ENCODE measurements around the gene TTC6. TPM values are rescaled to one million over a fixed set of nuclear protein-coding genes. Genes with fewer than 3 reads are reported as not detected.

TTC6 gene
- total RNA-seq, 2 donors from 2014 or later, result 0.14 TPM; not detected in 1

DNA sequence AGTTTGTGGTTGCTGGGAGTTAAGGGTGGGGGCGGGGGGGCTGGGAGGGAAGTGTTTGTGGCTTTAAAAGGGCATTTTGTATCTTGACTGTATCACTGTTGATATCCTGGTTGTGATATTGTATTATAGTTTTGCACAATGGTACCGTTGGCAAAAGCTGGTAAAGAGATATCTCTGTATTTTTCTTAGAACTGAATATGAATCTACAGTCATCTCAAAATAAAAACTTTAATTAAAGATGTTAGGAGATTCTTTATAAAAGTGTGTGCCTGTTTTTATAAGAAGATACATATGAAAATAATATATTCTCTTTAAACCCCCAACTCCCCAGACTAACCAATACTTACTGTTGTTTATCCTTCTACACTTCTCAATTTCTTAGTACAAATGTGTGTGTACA, 43.2 kb downstream of the TTC6 start:
- DNase-seq (ENCODE audit: low spot score), result no peak
- no peak overlapping the region for H3K4me3 ChIP-seq
- no peak for ATAC-seq (ENCODE audit: insufficient number of reproducible peaks, low FRiP score, low read depth)
- H3K27me3 ChIP-seq (replicated peaks; ENCODE audit: insufficient read depth), result no peaks in the 10 kb centered on the region
- H3K9me3 ChIP-seq, result no peaks in the 10 kb centered on the region
- TF ChIP-seq, protein P1, sequence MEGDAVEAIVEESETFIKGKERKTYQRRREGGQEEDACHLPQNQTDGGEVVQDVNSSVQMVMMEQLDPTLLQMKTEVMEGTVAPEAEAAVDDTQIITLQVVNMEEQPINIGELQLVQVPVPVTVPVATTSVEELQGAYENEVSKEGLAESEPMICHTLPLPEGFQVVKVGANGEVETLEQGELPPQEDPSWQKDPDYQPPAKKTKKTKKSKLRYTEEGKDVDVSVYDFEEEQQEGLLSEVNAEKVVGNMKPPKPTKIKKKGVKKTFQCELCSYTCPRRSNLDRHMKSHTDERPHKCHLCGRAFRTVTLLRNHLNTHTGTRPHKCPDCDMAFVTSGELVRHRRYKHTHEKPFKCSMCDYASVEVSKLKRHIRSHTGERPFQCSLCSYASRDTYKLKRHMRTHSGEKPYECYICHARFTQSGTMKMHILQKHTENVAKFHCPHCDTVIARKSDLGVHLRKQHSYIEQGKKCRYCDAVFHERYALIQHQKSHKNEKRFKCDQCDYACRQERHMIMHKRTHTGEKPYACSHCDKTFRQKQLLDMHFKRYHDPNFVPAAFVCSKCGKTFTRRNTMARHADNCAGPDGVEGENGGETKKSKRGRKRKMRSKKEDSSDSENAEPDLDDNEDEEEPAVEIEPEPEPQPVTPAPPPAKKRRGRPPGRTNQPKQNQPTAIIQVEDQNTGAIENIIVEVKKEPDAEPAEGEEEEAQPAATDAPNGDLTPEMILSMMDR (IDR thresholded peaks at IDR 0.05), result no peak
- no peaks in the 10 kb centered on the region for H3K4me1 ChIP-seq (ENCODE audit: control insufficient read depth in 1 of 2, low read depth in 2 of 2)
- H3K36me3 ChIP-seq, result no peaks in the 10 kb centered on the region
- H3K27ac ChIP-seq, result no peak overlapping the region

DNA sequence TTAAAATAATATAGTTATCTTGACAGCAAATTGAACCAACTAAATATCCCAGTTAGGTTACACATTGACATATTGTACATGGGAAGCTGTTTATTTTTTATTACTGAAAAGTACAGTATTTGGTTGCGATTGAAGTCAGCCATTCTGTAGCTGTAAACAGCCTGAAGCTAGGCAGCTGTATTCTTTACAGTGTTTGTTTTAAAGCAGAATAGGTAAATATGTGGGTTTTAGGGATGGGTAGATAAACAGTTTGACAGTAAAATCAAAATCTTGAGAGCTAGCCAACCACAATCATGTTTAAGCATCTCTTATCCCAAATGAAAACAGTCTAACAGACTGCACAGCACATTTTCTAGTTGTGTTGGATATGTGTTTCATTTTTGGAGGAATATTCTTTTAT, 45.7 kb downstream of the TTC6 start:
- Histone ChIP-seq H3K27me3 (replicated peaks; ENCODE audit: insufficient read depth) (no peaks in the 10 kb centered on the region), H3K36me3 (no peaks in the 10 kb centered on the region), H3K4me3 (no peak overlapping the region), H3K27ac (no peak overlapping the region), H3K9me3 (no peaks in the 10 kb centered on the region), H3K4me1 (ENCODE audit: control insufficient read depth in 1 of 2, low read depth in 2 of 2) (no peaks in the 10 kb centered on the region)
- DNase-seq (ENCODE audit: low spot score), result no peak
- TF ChIP-seq, protein P1 (IDR thresholded peaks at IDR 0.05), result no peak
- ATAC-seq (ENCODE audit: insufficient number of reproducible peaks, low FRiP score, low read depth), result no peak

DNA sequence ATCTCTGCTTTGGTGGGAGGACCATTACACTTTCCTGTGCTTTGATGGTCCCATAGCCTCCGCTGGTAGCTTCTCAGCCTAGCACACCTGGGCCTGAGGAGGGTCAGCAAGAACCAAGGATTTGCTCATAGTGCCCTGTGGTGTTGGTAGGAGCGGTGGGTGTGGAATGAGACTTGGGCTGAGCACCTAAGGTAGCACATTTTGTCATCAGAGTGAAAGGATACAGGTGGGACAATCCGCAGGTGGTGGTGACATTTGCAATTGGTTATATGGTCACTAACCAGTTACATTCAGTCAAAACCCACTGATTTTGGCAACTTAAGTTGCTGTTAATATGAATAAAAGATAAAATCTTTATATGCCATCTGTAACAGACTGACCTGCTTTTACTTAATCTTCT, 46.7 kb downstream of the TTC6 start:
- no peaks in the 10 kb centered on the region for H3K27me3 ChIP-seq (replicated peaks; ENCODE audit: insufficient read depth)
- ATAC-seq (ENCODE audit: insufficient number of reproducible peaks, low FRiP score, low read depth), result no peak
- no peak overlapping the region for H3K4me3 ChIP-seq
- H3K4me1 ChIP-seq (ENCODE audit: control insufficient read depth in 1 of 2, low read depth in 2 of 2), result no peaks in the 10 kb centered on the region
- H3K36me3 ChIP-seq, result no peaks in the 10 kb centered on the region
- no peak overlapping the region for H3K27ac ChIP-seq
- H3K9me3 ChIP-seq, result no peaks in the 10 kb centered on the region
- TF ChIP-seq, protein P1 (IDR thresholded peaks at IDR 0.05), result no peak
- DNase-seq (ENCODE audit: low spot score), result no peak

DNA sequence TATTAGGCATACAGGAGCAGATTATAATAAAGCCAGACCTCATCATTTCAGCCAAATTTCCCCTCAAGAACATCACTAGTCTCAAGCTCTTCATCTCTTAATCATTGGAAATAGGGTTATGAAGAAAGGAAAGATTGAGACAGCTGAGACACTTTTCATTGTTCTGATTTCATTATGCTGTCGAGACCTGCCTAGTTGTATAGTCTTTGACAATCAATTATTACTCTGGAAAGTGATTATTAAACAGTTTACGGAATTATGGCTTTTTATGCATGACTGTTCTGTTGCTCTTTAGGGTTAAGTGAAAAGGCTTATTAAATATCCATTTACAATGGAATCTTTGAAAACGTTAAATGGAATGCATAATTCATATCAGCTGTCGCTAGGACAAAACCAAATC, 48.3 kb downstream of the TTC6 start:
- ATAC-seq (ENCODE audit: insufficient number of reproducible peaks, low FRiP score, low read depth), result no peak
- H3K4me1 ChIP-seq (ENCODE audit: control insufficient read depth in 1 of 2, low read depth in 2 of 2), result no peaks in the 10 kb centered on the region
- H3K9me3 ChIP-seq, result no peaks in the 10 kb centered on the region
- no peak for DNase-seq (ENCODE audit: low spot score)
- H3K27me3 ChIP-seq (replicated peaks; ENCODE audit: insufficient read depth), result no peaks in the 10 kb centered on the region
- H3K4me3 ChIP-seq, result no peak overlapping the region
- no peaks in the 10 kb centered on the region for H3K36me3 ChIP-seq
- H3K27ac ChIP-seq, result no peak overlapping the region
- TF ChIP-seq, protein P1 (IDR thresholded peaks at IDR 0.05), result no peak

Other genes starting within 250 kb of the TTC6 start
- not detected for gene FOXA1, start 380 bp upstream of the TTC6 start, total RNA-seq